Mesothelial cell of epicardium (in vitro differentiated cells): ENCODE measurements around the gene UGT1A3. TPM values are rescaled to one million over a fixed set of nuclear protein-coding genes. Genes with fewer than 3 reads are reported as not detected.

Experiments used
- DNase-seq, 2 experiments: peaks; one replicate each; pipeline ENCODE4 v3.0.0; 2021; ENCODE audit warnings: low spot score in 2 of 2; ENCODE audit not compliant: unreplicated experiment in 2 of 2
- H3K27ac Mint-ChIP-seq: 2 replicates; pipeline ENCODE4 v1.8.0; 2021; ENCODE audit warnings: mixed read lengths
- H3K27me3 Mint-ChIP-seq: 2 replicates; pipeline ENCODE4 v1.8.0; 2021; ENCODE audit warnings: low read depth, mixed read lengths
- H3K36me3 Mint-ChIP-seq: 2 replicates; pipeline ENCODE4 v1.8.0; 2021; ENCODE audit warnings: mixed read lengths
- H3K4me1 Mint-ChIP-seq: 2 replicates; pipeline ENCODE4 v1.8.0; 2021; ENCODE audit warnings: mixed read lengths
- H3K4me3 Mint-ChIP-seq: 2 replicates; pipeline ENCODE4 v1.8.0; 2021; ENCODE audit warnings: mild to moderate bottlenecking, moderate library complexity, mixed read lengths
- H3K9me3 Mint-ChIP-seq: 2 replicates; pipeline ENCODE4 v1.8.0; 2021; ENCODE audit warnings: mixed read lengths
- total RNA-seq: library from RNA; stranded (reverse); gene quantifications from 3 replicates; pipeline ENCODE4 v1.2.1, GENCODE V29; 2021
- TF ChIP-seq, protein P1 (sequence below): fragments of 200-600 bp; sonication (generic); IDR thresholded peaks from one replicate; pipeline ENCODE4 v1.5.0; 2021; ENCODE audit warnings: antibody characterized with exemption; ENCODE audit not compliant: unreplicated experiment

The UGT1A3 gene
- total RNA-seq, 1 donor from 2014 or later: not detected

GRCh38 chr2:233813236-233814055 lies 84.6 kb downstream of the UGT1A3 start:
- H3K4me3 Mint-ChIP-seq: no peak overlapping the region
- peaks cover 15% of the 10 kb centered on the region for H3K9me3 Mint-ChIP-seq
- peaks cover 3% of the 10 kb centered on the region for H3K36me3 Mint-ChIP-seq
- peaks cover 18% of the 10 kb centered on the region for H3K4me1 Mint-ChIP-seq
- peaks cover 27% of the 10 kb centered on the region for H3K27me3 Mint-ChIP-seq
- TF ChIP-seq, protein P1, sequence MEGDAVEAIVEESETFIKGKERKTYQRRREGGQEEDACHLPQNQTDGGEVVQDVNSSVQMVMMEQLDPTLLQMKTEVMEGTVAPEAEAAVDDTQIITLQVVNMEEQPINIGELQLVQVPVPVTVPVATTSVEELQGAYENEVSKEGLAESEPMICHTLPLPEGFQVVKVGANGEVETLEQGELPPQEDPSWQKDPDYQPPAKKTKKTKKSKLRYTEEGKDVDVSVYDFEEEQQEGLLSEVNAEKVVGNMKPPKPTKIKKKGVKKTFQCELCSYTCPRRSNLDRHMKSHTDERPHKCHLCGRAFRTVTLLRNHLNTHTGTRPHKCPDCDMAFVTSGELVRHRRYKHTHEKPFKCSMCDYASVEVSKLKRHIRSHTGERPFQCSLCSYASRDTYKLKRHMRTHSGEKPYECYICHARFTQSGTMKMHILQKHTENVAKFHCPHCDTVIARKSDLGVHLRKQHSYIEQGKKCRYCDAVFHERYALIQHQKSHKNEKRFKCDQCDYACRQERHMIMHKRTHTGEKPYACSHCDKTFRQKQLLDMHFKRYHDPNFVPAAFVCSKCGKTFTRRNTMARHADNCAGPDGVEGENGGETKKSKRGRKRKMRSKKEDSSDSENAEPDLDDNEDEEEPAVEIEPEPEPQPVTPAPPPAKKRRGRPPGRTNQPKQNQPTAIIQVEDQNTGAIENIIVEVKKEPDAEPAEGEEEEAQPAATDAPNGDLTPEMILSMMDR: no peak
- H3K27ac Mint-ChIP-seq: no peak overlapping the region
- no peak for DNase-seq

GRCh38 chr2:233814056-233814835 lies 85.4 kb downstream of the UGT1A3 start:
- Mint-ChIP-seq H3K4me3 (no peak overlapping the region), H3K27me3 (peaks cover 22% of the 10 kb centered on the region), H3K27ac (no peak overlapping the region), H3K4me1 (peaks cover 18% of the 10 kb centered on the region), H3K36me3 (peaks cover 3% of the 10 kb centered on the region), H3K9me3 (peaks cover 15% of the 10 kb centered on the region)
- peak in 1 of 2 experiments; percentile 8 for DNase-seq
- TF ChIP-seq, protein P1: no peak

GRCh38 chr2:233815861-233816260 lies 87.0 kb downstream of the UGT1A3 start:
- H3K4me3 Mint-ChIP-seq: no peak overlapping the region
- DNase-seq: no peak
- peaks cover 15% of the 10 kb centered on the region for H3K9me3 Mint-ChIP-seq
- H3K27me3 Mint-ChIP-seq: peaks cover 20% of the 10 kb centered on the region
- peaks cover 3% of the 10 kb centered on the region for H3K36me3 Mint-ChIP-seq
- H3K4me1 Mint-ChIP-seq: peaks cover 18% of the 10 kb centered on the region
- TF ChIP-seq, protein P1: no peak
- H3K27ac Mint-ChIP-seq: no peak overlapping the region

- Mint-ChIP-seq H3K27ac (peak overlapping the region; percentile 83), H3K27me3 (peaks cover 16% of the 10 kb centered on the region), H3K36me3 (peaks cover 3% of the 10 kb centered on the region), H3K4me1 (peaks cover 18% of the 10 kb centered on the region), H3K9me3 (peaks cover 15% of the 10 kb centered on the region), H3K4me3 (no peak overlapping the region)
- TF ChIP-seq, protein P1: no peak
- DNase-seq: no peak
Measured at GRCh38 chr2:233816334-233816733, 87.5 kb downstream of the UGT1A3 start.

DNA sequence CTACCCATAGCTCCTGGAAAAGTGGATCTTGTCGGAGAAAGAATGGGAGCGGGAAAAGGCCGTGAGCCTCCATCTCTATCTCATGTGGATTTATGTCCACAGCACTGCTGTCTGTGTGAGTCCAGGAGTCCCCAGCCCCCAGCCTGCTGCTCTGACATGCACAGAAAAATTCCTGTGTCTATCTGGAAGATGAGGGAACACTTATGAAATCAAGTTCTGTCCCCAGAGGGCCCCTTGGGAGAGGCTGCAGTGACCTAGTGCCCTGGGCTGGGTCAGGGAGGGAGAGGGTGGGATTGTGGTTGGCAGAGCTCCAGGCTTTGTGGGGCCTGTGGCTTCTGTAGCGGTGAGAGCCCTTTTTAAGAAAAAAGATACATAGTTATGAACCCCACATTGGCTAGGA lies 87.9 kb downstream of the UGT1A3 start:
- H3K36me3 Mint-ChIP-seq: peaks cover 3% of the 10 kb centered on the region
- H3K9me3 Mint-ChIP-seq: peaks cover 15% of the 10 kb centered on the region
- H3K27me3 Mint-ChIP-seq: peaks cover 14% of the 10 kb centered on the region
- H3K4me1 Mint-ChIP-seq: peaks cover 18% of the 10 kb centered on the region
- TF ChIP-seq, protein P1: no peak
- DNase-seq: no peak
- no peak overlapping the region for H3K4me3 Mint-ChIP-seq
- peak overlapping the region; percentile 83 for H3K27ac Mint-ChIP-seq
